HG03039 (cell line): ENCODE measurements around the gene GRPEL1.

Source experiments
- ATAC-seq: cut with Tn5 transposase; IDR thresholded peaks from one replicate; pipeline ENCODE4 v1.9.1; 2021; ENCODE audit warnings: mild to moderate bottlenecking, moderate library complexity; ENCODE audit not compliant: unreplicated experiment

GRPEL1 gene

DNA sequence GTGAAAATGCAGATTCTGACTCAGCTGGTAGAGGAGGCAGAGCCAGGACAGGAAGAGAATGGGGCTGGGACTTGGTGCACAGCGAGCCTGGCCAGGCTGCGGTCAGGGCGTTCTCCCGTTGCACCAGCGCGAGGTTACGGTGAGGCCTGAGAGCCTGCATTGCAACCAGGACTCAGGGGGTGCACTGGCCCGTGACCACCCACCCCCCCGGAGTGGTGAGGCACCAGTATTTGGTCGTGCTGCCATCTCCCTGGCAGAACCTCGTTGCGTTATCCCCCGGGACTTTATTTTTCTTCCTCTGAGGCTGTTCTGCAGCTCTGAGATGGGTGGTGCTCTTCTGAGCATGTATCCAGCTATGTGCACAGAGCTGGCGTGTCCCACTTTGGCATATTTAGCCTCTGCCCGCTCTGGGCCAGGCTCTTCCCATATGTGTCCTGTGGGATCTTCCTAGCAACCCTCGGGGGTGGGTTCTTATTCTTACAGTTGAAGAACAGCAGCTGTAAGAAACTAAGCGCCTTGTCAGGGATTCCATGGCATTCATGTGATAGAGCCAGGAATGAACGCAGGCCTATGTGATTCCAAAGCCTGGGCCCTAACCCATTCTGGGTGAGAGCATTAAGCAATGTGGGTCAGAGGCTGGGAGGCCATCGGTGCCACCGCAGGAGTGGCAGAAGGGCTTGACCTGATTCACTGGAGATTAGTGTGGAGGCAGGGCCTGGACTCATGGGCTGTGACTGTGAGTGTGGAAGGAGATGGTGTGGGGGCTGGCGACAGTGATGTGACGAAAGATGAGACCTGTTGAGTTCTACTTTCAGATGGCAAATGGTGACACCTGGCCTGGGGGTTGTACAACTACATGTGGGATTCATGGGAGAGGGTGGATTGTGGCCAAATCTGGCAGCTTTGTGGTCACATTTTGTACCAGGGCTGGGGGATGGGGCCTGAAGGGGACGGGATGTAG, 21.6 kb downstream of the GRPEL1 start:
- no peak for ATAC-seq

DNA sequence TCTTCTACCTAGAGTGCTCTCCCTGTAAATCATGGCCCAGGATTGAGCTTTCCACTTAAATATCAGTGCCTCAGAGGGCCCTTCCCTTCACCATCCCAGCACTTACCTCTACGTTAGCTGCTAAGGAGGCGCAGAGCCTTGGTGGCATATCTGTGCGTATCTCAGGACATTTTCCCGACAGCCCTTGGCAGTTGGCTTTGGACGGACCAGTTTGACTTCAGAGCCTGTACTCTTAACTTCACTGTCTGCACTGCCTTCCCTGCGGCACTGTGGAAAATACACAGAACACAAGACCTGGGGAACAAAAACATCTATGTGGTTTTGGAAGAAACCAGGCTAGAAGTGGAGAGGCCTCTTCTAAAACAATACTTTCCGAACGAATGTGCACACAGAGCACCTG, 22.3 kb downstream of the GRPEL1 start:
- ATAC-seq, result no peak

DNA sequence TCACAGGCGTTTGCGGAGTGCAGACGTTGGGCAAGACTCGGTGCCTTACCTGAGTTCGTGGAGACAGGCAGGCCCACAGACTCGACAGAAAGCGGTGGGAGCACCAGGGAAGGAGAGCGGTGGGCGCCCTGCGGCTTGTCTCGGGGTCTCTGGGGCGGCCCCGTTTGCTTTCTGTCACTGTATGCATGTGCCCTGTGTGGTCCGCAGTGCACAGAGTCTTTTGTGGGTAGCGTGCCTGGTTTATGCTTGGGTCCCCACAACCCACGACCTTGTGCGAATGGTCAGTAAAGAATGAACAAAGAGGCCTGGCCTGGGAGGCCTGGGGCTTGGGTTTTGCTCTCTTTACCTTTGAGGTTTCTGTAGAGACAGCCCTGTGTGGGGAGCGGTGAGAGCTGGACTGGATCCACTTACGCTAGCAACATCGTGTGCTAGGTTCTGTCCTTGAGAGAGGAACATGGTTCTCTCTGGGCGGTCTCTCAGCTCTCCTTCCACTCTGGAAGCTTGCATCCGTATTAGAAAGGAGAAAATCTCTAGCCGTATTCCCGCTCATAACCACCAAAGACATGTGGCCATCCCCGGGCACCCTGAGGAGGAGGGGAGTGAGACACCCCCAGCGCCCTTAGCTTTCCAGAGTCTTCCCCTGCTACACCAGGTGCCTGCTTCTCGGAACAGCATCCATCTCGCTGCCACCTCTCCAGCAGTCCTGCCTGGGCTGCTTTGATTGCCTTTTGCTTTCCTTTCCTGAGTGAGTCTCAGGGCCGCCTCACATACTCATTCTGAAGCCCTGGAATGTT, 23.5 kb downstream of the GRPEL1 start:
- ATAC-seq, result no peak

DNA sequence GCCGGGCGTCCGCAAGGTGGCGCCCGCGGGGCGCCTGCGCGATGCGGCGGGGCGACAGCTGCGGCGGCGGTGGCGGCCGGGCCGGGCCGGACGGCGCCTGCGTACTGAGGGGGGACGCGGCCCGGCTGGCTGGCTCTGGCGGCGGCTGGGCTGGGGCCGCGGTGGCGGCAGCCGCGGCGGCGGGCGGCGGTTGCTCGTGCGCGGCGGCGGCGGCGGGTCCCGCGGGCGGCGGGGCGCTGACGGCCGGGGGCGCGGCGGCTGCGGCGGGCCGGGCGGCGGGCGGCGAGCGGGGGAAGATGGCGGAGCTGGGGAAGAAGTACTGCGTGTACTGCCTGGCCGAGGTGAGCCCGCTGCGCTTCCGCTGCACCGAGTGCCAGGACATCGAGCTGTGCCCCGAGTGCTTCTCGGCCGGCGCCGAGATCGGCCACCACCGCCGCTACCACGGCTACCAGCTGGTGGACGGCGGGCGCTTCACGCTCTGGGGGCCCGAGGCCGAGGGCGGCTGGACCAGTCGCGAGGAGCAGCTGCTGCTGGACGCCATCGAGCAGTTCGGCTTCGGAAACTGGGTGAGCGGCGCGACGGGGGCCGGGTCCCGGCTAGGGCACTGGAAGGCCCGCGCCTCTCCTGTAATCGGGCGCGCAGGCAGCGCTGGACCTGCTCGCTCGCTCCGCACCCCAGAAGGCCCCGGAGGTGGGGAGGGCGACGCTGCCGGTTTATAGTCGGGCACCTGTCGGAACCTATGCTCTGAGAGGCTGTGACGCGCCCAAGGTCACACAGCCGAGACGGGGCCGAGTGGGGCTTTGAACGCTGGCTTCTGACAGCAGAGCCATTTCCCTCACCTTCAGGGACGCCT, 24.4 kb downstream of the GRPEL1 start, which contains the start of gene TADA2B:
Gene TADA2B (plus strand): TSS at position 89 of the 853 bp plus-strand sequence. CDS start 208 bp downstream, at position 297.
- ATAC-seq, result peak; percentile 19

DNA sequence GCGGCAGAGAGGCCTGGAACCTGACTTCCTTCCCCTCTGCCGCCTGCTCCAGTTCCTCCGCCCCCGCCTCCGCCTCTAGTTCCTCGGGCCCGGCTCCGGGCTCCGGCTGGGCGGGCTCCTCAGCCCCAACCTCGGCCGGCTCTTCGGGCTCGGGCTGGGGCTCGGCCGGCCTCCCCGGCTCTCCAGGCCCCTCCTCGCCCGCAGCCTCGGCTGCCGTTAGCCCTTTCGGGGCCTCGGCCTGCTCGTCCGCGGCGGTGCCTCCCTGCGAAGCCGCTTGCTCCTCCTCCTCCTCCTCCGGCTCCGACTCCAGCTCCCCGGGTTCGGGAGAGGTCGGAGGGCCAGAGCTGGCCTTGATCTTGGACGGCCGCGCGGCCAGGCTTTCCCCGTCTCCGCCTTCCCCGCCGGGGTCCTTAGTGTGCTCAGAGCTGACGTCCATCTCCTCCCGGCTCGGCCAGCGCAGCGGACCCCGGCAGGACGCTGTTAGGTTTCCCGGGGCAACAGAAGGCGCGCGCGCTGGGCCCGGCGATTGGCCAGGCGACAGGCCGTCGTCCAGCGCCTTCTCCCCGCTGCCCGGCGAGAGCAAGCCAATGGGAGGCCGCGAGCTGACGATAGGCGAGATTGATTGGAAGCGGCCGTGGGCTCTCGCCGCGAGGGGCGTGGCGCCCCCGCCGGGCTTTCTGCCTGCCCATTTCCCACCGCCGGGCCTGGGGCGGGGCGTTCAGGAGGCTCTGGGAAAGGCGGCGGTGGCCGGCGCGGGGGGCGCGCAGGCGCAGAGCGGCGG, 25.2 kb downstream of the GRPEL1 start:
- peak; percentile 82 for ATAC-seq

DNA sequence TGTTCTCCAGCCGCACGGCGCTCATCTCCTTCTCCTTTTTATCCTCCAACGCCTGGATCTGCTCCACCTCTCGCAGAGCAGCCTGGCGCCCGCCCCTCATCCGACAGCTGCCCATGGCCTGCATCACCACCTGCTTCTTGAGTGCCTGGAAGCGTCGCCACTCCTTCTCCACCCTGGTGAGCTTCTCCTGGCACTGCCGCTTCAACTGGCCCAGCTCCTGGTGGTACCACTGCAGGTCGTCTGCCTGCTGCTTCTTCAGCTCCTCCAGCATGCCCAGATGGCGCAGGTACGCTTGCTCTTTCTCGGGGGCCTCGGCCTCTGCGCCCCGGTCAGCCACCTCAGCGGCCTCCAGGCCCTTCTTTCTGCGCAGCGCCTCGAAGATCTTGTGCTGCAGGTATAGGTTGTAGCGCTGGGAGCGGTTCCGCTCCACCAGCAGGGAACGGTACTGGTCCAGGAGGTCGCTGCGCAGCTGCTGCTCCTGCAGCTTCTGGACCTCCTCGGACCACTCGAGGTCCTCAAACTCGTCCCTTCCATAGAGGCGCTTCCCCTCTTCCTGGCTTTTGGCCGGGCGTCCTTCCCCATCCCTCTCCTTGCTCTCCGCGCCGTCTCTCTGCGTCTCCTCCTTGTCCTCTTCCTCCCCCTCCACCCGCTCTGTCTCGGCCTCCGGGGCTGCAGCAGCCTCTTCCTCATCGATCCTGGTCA, 25.9 kb downstream of the GRPEL1 start:
- ATAC-seq, result no peak

DNA sequence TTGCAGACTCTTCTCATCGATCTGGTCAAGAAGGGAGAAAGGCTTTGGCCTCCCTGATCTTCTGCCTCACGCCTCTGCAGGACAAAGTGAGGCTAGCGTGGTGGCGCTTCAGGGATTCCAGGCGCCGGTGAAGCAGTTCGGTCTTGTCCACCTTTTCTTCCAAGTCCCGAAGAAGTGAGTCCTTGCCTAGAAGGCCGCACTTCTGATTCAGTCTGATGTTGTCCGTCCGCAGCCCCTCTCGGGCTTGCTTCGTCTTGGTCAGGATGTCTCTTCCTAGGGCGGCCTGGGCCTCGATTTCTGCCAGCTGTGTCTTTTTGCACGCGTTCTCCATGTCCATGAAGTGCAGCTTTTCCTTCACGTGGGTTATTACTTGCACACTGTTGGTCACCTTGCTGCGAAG, 26.6 kb downstream of the GRPEL1 start:
- ATAC-seq, result no peak

DNA sequence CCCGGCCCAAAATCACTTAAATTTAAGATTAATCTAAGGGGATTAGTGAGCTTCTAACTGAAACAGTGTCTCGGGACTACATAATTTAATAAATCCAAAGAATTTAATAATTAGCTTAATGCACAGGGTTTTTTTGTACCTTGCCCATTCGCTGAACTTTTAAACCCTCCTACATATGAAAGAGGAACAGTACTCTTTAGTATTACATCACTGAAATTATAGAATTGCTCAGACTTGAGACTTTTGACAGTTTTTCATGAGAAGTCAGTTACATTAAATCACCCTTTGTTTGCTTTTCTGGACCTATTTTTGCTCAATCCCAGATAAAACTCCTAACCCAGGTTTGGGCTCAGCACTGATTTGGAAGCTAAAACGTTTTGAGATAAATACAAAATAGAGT, 27.1 kb downstream of the GRPEL1 start:
- ATAC-seq, result no peak

DNA sequence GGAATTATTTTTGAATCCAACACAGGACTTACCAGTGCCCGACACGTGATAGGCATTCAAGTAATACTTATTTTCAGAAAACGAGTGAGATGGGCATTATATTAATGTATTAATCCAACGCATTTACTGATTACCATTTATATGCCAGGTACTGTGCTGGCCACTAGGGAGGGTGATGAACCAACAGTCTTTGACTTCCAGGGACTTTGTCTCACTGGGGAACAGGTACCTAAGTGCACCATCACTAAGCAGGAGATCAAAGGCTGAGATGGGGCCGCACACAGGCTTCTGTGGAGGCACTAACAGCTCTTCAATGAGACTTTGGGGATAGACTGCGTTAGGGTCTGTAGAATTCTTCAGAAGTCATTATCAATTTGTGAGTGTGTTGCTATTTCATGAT, 30.4 kb downstream of the GRPEL1 start:
- no peak for ATAC-seq

DNA sequence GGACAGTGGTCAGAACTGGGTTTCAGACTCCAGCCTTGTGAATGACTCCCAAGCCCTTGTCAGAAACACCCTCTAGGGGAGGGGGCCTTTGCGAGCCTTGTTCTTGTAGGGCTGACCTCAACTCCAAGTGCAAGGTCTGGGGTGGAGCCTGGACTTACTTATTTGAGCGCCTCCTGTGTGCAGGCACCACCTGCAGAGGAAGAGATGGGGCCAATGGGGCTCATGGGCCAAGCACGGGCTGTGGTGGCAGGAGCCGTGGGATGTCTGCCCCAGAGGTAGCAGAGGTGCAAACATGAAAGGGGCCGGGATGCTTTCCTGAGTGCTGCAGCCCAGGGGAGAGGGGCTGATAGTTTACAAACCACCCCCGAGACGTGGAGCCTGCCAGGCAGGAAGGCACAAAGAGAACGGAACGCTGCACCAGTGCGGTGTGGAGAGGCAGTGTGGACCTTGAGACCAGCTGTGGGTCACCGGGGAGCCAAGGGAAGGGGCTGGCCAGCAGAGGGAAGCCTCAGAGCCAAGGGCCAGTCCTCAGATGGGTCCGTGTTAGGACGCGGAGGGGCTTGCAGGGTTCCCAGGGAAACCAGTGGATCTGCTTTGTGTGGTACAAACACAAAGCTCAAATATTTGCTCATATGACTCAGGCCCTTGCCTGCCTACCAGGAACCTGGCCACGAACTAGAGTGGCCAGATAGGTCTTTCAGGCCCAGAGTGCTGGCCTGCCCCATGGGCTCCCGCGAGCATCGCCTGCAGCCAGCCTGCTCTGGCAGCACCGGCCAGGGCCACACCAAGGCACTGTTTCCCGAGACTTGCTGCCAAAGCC, 33.4 kb downstream of the GRPEL1 start:
- no peak for ATAC-seq

DNA sequence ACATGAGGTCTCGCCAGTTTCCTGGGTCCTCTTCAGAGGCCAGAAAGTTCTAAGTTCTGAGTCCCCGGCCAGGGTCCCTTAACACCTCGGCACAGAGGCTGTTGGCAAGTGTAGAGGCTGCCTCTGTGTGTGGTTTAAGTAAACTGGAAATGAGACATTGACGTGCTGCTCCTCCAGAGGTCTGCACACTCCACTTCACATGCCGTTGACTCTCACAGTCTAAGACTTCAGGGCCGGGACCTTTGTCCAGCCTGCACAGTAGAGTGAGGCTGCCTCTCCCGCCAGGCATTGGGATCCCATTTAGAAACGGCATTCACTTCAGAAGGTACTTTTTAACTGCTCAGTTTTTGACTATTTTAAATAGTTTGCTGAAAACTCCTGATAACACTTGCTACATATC, 35.3 kb downstream of the GRPEL1 start:
- no peak for ATAC-seq

DNA sequence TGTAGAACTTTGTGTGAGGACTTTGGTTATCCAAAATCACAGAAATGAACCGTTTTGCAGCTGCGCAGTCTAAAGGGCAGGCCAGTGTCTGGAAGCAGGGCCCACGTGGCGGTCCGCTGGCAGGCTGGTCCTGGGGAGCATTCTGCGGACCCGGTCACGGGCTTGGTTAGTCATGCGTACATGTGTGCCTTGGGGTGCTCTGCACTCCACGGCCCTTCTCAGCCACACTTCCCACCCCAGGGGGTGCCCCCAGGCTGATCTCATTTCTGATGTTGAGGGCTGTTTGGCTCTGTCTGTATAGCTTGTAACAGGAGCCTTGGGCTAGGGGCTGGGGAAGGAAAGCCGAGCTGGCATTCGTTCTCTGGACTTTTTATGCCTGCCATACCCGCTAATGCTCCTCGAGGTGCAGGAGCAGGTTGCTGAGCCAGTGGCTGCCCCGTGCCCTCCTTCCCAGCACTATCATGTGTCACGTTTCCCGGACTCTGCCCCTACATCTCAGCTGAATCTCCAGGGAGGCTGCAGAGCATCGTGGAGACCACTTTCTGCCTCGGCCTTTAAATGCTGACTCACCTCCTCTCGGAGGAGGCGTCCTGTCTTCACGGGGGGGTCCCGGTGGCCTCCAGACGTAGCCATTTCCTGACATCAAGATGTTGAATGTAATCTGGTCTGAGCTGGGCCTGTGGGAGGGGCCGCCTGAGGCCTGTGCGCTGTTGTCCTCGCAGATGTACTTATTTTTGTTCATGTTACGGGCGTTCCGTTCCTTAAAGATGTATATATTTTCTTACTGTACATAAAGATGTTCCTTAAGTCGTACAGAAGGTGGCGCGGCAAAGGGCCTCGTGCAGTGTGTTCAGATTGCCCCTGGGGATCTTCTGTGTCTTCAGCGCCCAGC, 36.1 kb downstream of the GRPEL1 start:
- ATAC-seq, result no peak

DNA sequence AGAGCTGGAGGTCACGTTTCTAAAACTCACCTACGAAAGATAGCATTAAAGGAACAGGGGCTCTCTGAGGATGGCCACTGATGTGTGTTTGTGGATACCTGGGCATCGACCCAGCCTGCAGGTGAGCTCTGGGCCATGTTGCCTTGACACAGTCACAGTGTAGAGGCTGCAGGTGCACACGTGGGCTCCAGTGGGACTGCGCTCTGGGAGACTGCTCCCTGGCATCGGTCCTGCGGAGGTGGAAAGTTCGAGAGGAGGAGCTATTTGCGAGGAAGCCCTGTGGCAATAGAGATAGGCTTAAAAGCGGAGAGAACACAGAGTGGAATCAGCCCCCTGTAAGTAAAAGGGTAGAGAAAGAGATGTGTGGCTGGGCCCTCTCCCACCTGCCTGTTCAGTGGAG, 37.0 kb downstream of the GRPEL1 start:
- ATAC-seq, result no peak

DNA sequence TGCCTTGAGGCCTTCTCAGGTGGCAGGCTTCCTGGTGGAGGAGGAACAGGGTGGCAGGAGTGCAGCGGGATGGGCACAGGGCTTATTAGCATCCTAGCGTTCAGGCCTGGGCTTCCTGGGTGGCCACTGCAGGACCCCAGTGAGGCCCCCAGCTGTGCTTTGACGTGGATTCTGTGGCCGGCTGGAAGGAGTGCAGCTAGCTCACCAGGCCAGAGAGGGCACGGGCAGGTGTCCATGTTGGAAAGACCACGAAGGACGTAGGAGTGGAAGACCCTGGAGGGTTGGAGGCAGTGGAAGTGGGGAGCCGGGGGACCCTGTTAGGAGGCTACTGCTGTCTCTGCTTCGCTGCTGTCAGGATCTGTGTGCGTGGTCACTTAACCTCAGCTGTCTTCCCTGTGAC, 37.9 kb downstream of the GRPEL1 start:
- ATAC-seq, result no peak

DNA sequence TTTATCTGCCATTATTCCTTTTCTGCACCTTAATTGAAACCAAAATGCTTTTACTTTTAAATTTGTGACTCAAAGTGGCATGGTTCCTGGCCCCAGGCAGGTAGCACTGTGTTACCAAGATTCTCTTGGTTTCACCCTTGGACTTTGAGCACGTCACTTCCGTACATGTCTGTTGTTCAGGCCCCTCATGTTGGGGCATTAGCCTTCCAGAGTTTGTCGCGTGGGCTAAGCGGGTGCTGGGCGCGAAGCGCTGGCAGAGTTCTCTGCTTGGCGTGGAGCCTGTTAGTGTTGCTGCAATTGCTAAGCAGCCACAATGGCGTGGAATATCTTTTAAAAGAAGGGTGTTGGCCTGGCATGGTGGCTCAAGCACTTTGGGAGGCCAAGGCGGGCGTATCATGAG, 38.7 kb downstream of the GRPEL1 start:
- ATAC-seq, result no peak

DNA sequence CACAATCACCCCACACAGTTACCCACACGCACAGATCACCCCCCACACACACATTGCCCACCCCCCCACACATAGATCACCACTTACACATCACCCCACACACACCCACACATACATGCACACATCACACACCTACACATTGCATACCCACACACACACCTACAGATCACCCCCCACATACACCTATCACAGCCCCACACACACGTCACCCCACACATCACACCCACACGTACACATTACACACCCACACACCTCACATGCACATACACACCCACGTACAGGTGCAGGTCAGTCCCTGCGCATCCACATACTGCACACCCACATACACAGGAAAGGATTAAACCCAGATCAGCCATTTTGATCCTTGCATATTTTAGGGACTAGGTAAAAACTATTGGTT, 40.0 kb downstream of the GRPEL1 start:
- ATAC-seq, result no peak

DNA sequence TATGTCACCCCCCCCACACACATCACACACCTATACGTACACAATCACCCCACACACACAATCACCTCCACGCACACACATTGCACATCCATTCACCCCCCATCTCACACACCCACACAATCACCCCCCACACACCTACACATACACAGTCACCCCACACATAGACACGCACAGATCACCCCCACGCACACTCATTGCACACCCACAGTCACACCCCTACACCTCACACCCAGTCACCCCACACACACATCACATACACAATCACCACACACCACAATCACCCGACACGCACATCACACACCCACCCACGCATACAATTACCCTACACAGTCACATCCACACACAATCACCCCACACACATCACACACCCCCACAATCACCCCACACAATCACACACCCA, 40.6 kb downstream of the GRPEL1 start:
- ATAC-seq, result no peak

DNA sequence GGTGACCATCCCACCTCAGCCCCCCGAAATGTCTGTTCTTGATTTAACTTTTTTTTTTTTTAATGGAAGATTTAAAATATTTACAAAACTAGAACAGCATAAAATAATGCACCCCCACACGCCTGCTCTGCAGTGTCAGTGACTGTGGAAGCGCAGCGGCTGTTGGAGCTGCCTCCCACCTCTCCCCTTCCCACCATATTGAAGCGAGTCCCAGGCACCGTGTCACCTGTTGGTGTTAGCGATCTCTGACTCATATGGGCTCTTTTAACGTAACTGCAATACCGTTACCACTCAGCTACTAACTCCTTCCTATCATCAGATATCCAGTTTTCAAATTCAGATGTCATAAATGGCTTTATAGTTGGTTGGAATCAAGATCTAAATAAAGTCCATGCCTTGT, 41.8 kb downstream of the GRPEL1 start:
- ATAC-seq, result no peak
